Right lobe of liver (tissue), 4 donors: ENCODE results near the gene CKM.

Experiments used
- CTCF ChIP-seq, 4 donors: fragments of 200-600 bp in 3 of 4; fragments of 450-650 bp in 1 of 4; IDR thresholded peaks; one replicate each; pipeline versions ENCODE4 v1.5.1 to v1.8.0; 2016 to 2022; ENCODE audit warnings: antibody characterized with exemption in 4 of 4, mild to moderate bottlenecking in 2 of 4
- POLR2A ChIP-seq: fragments of 450-650 bp; IDR thresholded peaks from one replicate; pipeline ENCODE4 v1.6.1; 2017; ENCODE audit warnings: antibody characterized with exemption, mild to moderate bottlenecking
- donor health status: DM: no; HTN: no; CAD: no.
- donor health status: DM: no; HTN: no; CAD: no.
- donor health status: DM: no; HTN: yes; CAD: no.

GRCh38 chr19:45357445-45357783, 34.7 kb upstream of the CKM start:
- TF ChIP-seq CTCF (IDR thresholded peaks at IDR 0.05) (no peak), POLR2A (no peak)
